Fibroblast of skin of right quadriceps (primary cell): ENCODE results near the gene ARPC2.

Source experiments
- DNase-seq: peaks from one replicate; pipeline ENCODE4 v3.0.0-alpha.2; 2013

Gene ARPC2

GRCh38 chr2:218291318-218292047, 74.5 kb downstream of the ARPC2 start:
- DNase-seq = no peak

- DNase-seq = peak; percentile 74
These were observed 75.3 kb downstream of the ARPC2 start, which contains the start of gene TMBIM1 for GRCh38 chr2:218292048-218293014. Gene TMBIM1 (minus strand): TSS chr2:218292503. CDS start chr2:218282141, 10,362 bp downstream.

DNA sequence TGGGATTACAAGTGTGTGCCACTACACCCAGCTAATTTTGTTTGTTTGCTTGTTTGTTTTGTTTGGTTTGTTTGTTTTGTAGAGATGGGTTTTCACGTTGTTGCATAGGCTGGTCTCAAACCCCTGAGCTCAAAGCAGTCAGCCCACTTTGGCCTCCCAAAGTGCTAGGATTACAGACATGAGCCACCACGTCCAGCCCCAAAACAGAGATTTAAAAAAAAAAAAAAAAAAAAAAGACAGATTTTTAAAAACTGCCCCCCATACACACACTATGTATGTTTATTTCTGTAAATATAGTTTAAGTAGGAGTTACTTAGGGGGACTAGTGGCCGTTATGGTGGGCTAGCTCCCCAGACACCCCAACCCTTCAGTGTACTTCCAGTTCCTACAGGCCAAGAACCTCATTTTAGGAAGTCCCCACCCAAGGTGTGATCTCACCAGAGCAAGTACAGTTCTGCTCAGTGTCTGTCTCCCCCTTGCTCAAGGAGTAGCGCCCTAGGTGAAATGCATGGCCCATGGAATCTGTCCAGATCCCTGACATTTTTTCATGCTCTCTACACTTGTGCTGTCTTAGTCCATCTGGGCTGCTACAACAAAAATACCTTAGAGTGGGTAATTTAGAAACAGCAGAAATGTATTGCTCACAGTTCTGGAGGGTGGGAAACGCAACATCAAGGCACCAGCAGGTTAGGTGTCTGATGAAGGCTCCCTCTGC, 76.9 kb downstream of the ARPC2 start:
- DNase-seq = no peak

GRCh38 chr2:218294430-218295022, 77.5 kb downstream of the ARPC2 start:
- DNase-seq = no peak

DNA sequence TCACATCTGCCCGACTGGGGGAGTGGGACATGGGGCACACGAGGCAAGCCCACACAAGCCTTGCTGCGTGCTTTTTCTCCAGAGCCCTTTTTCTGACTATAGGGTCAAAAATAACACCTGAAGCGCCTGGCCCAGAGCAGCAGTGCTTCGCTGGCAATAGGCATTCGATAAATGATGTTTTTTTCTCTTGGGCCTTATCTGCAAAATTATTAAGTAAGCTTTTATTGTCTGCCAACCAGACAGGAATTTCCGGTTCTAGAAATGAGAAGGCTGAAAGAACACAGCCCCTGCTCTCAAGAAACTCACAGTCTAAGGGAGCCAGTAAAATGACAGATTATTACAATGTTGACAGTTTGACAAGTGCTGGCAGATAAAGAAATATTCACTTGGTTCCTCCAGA, 78.0 kb downstream of the ARPC2 start:
- DNase-seq = no peak

DNA sequence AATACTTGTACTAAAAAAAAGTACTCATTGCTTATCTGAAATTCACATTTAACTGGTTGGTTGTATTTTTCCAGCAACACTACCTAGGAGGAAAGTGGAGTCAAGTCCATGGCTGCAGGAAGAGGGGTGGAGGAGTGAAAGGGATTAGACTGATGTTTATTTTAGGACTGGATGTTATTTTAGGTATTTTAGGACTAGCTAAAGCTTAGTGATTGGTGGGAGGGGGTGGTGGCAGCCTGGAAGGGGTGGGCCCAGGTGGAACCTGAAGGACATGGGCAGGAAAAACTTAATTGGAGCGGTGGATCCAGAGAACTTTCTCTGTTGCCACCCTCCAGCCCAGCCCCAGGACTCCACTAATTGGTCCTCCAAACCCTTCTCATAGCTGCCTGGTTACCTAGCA, 79.2 kb downstream of the ARPC2 start:
- no peak for DNase-seq

- no peak for DNase-seq
These were observed 79.9 kb downstream of the ARPC2 start for GRCh38 chr2:218296847-218297246.

DNA sequence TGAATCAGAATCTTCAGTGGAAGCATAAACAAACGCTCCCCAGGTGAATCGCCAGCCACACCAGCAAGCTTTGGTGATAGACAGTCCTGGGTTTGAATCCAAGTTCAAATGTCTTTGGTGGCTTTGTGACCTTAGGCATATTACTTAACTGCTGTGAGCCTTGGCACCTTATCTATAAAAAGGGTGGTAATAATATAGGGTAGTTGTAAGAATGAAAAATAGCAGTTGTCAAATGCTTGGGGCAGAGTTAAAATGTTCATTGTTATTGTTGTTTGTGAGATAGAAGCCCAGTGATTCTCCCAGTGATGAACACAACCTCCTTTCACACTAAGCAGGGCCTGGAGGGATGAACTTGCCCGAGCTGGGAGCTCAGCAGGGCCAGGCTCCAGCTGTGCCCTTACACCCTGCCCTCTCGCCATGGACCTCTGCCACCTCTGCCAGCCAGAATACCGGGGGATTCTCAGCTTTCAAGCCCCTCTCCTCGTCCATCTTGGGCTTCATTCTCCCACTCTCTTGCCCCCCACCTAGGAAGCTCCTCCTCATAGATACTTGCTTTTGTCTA, 81.4 kb downstream of the ARPC2 start:
- no peak for DNase-seq

- DNase-seq = no peak
These were observed 83.2 kb downstream of the ARPC2 start for GRCh38 chr2:218300141-218300540.

DNA sequence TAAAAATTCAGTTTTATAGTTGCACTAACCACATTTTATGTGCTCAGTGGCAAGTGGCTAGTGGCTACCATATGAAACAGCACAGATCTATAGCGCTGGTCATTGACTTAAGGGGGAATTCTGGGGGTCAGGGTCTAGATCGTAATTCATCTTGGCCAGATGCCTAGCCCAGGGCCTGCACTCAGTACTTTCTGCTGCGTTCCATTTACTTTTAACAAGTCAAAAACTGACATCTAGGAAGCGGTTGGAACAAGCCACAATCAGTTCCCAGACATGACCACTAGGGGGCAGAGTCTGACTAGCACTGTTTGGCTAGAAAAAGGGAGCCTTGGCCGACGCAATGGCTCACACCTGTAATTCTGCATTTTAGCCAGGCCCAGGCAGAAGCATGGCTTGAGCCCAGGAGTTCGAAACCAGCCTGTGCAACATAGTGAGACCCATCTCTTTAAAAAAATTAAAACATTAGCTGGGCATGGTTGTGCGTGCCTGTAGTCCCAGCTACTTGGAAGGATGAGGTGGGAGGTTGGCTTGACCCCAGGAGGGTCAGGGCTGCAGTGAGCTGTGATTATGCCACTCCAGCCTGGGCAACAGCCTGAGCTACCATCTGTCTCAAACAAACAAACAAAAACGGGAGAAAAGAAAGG, 84.3 kb downstream of the ARPC2 start:
- DNase-seq = peak; percentile 74
